Esophagus muscularis mucosa (tissue), 3 donors: ENCODE data around the gene GPR137B.

Source experiments
- CTCF ChIP-seq, 3 experiments: fragments of 200-600 bp in 2 of 3; fragments of 450-650 bp in 1 of 3; sonication (generic) in 2 of 3; IDR thresholded peaks; one replicate each; pipeline ENCODE4 v1.5.1; 2017 to 2019; ENCODE audit warnings: antibody characterized with exemption in 3 of 3, mild to moderate bottlenecking in 2 of 3, moderate library complexity in 1 of 3
- POLR2A ChIP-seq: fragments of 450-650 bp; IDR thresholded peaks from one replicate; pipeline ENCODE4 v1.6.1; 2017; ENCODE audit warnings: antibody characterized with exemption, moderate library complexity, mild to moderate bottlenecking, low read depth
- POLR2AphosphoS5 ChIP-seq, 2 donors: sonication (generic); formaldehyde crosslinking; IDR thresholded peaks; one replicate each; pipeline ENCODE4 v1.6.1; 2017; ENCODE audit warnings: antibody characterized with exemption in 2 of 2

GRCh38 chr1:236150986-236151385, 8.6 kb downstream of the GPR137B start:
- TF ChIP-seq CTCF (IDR thresholded peaks at IDR 0.05) (no peak), POLR2AphosphoS5 (IDR thresholded peaks at IDR 0.05) (no peak), POLR2A (no peak)
